AG08395 (cell line): ENCODE data around the gene USP30.
A peak's percentile ranks its signal among the peaks of the same experiment; 100 is the strongest.
"Not testable (repeated sequence)": the region's sequence is repeated elsewhere in the genome, so short reads cannot be mapped to it uniquely, and the experiment has no call there.

Source experiments
- DNase-seq: peaks from one replicate; pipeline ENCODE4 v3.0.0; 2012; ENCODE audit warnings: mixed read lengths, low spot score

USP30 gene, protein sequence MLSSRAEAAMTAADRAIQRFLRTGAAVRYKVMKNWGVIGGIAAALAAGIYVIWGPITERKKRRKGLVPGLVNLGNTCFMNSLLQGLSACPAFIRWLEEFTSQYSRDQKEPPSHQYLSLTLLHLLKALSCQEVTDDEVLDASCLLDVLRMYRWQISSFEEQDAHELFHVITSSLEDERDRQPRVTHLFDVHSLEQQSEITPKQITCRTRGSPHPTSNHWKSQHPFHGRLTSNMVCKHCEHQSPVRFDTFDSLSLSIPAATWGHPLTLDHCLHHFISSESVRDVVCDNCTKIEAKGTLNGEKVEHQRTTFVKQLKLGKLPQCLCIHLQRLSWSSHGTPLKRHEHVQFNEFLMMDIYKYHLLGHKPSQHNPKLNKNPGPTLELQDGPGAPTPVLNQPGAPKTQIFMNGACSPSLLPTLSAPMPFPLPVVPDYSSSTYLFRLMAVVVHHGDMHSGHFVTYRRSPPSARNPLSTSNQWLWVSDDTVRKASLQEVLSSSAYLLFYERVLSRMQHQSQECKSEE

DNA sequence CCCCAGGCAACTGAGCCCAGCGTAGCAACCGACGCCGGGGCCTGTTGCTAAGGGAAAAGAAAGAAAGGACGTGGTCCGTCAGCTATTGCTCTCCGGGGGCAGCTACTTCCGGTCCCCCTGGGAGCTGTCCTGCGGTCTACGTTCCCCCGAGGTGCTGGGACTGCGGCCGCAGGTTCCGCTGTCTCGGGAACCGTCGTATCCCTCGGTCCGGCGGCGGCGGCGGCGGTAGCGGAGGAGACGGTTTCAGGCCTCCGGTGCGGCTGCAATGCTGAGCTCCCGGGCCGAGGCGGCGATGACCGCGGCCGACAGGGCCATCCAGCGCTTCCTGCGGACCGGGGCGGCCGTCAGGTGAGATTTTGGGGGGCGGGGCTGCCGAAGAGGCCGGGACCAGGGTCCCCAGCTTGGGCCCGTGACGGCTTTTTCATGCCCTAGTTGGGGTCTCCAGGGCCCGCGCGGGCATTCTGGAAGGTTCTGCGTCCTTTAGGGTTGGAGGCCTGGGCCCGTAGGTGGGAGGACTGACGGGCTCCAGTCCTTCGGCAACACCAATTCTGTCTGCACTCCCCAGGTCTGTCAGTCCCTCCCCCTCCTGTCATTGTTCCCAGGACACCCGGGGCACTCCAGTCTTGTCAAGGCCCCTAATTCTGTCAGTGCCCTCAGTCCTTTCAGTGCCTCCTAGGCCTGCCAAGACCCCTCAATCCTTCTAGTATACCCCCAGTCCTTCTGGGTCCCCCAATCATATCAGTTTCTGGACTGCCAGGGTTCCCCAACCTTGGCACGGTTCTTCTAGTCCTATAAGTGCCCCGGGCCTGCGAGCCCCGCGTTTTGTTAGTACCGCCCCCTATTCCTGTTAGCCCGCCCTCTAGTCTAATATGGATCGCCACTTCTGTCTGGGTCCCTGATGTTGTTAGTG, at the start of gene USP30:
TSS of gene USP30 (plus strand) at position 163 of the 910 bp plus-strand sequence. CDS start at position 266, 103 bp downstream.
- peak; percentile 97 for DNase-seq

DNA sequence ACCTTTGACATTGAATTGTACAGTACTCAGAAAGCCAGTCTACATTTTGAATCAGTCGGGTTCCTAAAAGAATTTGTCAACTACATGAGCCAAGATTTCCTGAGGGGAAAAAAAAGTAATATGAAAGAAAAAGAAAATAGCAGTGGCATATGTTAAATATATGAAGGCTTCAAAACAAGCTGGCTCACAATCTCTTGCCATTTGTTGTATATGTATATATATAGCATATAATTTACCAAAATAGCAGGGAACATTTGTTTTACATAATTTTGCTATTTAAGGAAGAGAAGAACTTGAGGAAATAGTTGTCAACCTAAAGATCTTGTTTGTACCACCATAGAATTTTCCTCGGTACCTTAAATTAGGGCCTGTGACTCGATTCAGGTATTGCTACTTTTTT, 48.4 kb upstream of the USP30 start:
- no peak for DNase-seq

DNA sequence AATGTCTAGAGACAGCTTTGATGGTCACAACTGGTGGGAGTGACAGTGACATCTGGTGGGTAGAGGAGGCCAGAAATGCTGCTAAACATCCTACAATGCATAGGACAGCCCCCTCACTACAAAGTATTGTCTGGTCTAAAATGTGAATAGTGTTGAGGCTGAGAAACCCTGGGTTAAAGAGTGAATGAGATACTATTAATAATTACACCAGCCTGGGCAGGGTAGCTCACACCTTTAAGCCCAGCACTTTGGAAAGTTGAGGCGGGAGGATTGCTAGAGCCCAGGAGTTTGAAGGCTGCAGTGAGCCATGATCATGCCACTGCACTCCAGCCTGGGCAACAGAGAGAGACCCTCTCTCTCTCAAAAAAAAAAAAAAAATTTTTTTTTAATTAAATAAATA, 42.6 kb upstream of the USP30 start:
- no peak for DNase-seq

DNA sequence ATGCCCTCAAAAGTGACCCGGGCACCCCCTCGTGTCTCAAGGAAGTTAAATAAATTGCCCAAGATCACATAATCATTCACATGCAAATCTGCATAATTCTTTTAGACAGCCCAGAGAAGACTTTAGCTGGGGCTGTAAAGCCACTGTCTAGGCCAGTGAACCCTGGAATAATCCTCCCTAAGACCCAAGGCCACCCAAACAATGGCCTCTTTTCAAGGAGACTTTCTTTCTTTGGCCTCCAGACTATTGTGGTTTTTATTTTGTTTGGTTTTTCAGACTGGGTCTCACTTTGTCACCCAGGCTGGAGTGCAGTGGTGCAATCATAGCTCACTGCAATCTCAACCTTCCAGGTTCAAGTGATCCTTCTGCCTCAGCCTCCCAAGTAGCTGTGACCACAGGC, 42.1 kb upstream of the USP30 start:
- DNase-seq = no peak

DNA sequence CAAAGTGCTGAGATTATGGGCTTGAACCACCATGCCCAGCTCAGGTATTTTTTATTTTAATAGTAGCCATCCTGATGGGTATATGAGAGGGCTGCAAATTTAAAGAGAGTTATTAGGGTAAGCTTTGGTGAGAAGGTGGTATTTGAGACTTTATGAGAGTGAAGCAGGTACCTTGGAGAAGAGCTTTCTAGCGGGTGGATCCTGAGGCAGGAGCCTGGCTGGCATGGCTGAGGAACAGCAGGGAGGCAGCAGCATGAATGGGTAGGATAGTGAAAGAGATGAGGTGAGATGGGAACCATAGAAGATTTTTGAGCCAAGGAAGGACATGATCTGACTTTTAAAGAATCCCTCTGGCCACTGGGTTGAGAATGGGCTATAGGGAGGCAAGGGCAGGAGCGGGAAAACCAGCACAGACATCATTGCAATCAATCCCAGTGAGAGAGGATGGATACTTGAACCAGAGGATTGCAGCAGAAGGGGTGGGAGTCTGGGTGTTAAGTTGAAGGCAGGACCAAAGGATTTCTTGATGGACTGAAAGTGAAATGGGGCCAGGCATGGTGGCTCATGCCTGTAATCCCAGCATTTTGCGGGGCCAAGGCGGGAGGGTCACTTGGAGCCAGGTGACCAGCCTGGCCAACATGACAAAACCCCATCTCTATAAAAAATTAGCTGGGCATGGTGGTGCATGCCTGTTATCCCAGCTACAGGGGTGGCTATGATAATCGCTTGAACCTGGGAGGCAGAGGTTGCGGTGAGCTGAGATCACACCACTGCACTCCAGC, 37.2 kb upstream of the USP30 start:
- no peak for DNase-seq

DNA sequence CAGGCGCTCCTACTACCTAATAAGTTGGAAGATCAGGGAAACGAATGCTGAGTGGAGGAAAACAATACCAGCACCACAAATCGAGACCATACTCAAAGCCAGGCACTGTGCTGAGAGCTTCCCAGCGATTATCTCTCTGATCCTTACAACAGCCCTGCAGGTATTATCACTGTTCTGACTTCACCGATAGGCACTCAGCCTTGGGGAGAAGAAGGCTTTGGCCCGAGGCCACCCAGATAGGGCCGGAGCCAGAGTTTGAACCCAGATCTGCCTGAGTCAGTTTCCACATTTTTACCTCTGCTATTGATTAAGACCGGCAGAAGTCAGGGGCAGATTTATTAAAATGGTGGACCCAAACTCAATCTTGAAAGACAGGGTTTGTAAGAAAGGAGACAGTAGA, 36.4 kb upstream of the USP30 start:
- DNase-seq = no peak

DNA sequence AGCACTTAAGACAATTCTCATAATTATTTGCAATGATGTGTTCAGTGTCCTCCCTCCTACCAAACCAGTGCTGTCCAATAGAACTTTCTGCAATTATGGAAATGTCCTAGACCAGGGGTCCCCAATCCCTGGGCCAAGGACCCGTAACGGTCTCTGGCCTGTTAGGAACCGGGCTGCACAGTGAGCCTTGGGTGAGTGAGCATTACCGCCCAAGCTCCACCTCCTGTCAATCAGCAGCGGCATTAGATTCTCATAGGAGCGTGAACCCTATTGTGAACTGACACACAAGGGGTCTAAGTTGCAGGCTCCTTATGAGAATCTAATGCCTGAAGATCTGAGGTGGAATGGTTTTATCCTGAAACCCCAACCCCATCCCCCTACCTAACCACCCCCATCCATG, 35.4 kb upstream of the USP30 start:
- DNase-seq = no peak

DNA sequence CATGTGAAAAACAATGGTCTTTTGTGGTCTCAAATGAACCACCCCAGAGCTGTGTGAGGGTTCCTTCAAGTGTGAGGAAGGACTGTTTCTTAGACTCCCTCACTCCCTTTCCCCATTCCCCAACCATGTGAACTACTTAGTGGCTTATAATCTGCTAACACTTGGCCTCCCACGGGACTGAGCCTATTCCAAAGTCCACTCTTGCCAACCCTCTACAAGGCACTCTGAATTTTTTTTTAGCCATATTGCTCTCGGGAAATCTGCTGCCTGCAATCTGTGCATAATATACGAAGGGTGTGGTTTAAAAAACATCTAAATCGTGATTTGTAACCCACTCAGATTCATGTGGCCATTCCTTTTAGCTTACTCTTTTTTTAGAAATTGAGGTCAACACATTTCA, 34.1 kb upstream of the USP30 start:
- DNase-seq = no peak

DNA sequence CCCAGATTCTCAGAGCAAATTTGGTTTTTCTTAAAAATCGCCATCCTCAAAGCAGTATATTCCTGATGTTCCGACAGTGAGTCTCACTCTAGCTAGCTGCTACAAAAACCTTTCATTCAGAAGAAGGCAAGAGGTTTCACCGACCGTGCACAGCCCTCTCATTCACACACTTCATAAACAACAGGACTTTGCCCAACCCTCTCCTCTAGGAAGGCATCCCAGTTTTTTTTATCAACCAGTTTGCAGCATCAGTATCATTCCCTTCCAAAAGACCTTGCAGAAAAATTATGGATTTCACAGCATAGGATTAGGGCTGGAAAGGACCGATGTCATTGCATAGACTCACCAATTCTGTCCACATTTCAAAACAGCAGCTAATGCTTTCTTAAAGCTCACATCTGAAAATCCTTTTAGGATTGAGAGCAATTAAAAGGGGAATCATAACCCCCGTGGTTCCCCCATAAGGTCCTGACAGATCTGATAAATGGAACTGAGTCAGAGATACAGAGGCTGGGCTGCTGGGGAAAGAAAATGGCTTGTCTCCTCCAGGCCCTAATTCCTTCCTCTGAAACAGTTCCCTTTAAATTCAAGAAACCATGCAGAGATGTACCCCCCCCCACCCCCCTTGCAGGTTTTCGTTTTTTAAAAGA, 32.1 kb upstream of the USP30 start:
- DNase-seq = no peak

DNA sequence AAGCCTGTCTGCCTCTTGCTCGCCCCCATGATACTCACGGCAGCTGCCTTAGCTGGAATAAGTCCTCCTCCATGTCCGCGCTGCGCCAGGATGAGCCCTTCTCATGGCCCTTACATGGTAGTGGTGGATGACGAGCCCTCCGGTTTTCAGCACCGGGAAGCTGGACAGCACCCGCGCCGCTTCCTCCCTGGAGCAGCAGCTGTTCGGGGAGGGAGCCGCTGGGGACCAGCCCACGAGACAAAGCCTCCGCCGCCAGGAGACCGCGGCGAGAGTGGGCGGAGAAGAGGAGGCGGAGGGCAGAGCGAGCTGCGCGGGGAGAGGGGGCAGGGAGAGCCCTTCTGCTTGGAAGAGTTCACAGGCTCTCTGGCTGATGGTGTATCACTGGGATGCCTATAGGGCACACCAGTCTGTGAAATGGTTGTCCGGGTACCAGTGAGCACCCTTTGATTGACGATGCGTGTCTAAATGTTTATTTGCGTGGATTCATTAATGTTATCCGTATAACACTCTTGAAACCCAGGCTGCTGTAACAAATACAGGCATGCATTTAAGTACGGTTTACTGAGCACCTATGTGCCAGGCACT, 31.5 kb upstream of the USP30 start, which contains the start of gene SVOP:
TSS of gene SVOP (minus strand) at position 273 of the 585 bp plus-strand sequence. CDS start at position 73, 200 bp downstream.
- peak; percentile 88 for DNase-seq

DNA sequence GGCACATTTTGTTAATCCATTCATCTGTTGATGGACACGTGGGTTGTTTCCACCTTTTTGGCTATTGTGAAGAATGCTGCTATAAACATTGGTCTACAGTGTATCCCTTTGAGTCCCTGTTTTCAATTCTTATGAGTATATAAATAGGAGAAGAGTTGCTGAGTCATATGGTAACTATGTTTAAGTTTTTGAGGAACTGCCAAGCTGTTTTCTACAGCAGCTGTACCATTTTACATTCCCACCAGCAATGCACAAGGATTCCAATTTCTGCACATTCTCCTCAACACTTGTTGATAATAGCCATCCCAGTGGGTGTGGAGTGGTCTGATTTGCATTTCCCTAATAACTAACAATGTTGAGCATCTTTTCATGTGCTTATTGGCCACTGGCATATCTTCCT, 24.6 kb upstream of the USP30 start:
- DNase-seq = no peak

DNA sequence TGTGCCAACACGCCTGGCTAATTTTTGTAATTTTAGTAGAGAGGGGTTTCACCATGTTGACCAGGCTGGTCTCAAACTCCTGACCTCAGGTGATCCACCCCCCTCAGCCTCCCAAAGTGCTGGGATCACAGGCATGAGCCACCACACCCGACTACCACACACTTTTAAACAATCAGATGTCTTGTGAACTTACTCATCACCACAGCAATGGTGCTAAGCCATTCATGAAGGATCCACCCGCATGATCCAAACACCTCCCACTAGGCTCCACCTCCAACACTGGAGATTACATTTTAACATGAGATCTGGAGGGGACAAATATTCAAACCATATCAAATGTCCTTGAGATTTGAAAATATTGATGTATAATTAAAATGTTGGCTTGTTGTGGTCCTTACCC, 23.8 kb upstream of the USP30 start:
- DNase-seq = not testable (repeated sequence)

DNA sequence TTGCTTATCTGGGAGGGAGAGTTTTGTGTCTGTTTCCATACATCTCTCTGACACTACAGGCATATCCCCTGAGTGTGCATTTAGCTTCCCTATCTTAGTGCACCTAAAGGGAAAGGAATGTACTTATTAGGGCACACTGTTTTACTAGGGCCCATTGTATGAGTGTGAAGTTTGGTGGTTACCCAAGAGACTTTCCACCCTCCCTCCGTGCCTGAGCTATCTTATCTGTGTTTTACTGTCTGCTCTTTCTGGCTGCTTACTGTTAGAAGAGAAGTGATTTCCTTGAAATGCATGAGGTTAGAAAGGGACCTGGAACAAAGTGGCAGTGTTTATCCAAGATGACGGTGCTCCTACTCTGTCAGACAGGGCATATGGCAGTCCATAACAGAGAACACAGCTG, 23.0 kb upstream of the USP30 start:
- no peak for DNase-seq

DNA sequence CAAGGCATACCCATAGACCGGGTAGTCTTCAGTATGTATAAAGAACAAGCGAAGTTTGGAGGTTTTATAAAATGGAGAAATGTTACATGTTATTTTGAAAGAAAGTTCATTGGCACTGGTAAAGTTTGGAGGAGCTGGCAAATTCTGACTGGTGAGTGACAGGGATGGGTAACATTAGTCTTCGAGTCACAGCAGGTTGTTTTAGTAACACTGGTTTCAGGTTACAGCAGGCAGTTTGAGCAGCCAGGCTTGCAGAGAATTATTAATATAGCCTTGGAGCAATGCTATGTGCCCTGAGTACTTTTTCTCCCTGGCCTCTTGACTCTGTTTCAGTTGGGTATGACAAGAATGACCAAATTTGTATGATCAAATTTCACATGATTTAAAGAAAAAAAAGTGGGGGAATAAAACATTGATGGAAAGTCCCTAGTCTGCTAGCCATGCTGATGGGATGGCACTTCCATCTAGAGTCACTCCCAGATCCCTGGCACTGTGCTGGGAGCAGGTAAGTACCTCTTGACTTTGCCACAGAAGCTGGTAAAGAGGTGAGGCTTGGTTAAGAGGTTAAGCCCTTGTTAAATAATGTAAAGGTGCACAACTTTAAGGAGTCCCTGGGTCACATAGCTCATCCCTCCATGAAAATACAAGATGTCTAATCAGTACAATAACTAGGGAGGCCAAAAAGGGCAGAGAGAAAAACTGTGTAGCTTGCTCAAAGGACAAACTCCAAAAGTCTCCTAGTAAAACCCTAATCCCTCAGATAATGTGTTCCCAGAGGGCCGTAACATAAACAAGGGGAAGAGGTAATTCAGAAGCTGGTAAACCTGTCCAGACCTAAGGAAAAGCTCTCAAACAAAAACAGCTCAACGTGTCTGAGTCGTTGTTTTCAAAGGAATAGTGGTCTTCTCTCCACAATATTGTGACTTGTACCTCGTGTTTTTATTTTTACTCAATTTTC, 18.9 kb upstream of the USP30 start:
- DNase-seq = no peak

DNA sequence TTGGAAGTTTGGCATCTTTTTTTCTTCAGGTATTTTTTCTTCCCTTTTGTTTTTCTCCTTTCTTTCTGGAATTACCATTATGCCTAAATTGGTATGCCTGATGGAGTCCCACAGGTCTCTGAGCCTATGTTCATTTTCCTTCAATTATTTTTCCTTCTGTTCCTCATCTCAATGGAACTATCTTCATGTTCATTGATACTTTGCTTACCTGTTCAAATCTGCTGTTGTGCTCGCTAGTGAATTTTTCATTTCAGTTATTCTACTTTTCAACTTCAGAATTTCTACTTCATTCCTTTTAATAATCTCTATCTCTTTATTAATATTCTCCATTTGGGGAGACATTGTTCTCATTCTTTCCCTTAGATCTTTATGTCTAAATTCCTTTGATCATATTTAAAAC, 15.4 kb upstream of the USP30 start:
- no peak for DNase-seq

DNA sequence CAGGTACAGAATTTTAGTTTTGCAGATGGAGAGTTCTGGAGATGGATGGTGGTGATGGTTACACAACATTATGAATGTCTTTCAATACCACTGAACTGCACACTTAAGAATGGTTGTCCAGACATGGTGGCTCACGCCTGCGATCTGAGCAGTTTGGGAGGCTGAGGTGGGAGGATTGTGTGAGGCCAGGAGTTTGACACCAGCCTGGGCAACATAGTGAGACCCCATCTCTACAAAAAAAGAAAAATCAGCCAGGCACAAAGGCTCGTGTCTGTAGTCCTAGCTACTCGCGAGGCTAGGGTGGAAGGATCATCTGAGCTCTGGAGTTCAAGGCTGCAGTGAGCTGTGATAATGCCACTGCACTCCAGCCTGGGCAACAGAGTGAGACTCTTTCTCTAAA, 8.1 kb upstream of the USP30 start:
- no peak for DNase-seq

DNA sequence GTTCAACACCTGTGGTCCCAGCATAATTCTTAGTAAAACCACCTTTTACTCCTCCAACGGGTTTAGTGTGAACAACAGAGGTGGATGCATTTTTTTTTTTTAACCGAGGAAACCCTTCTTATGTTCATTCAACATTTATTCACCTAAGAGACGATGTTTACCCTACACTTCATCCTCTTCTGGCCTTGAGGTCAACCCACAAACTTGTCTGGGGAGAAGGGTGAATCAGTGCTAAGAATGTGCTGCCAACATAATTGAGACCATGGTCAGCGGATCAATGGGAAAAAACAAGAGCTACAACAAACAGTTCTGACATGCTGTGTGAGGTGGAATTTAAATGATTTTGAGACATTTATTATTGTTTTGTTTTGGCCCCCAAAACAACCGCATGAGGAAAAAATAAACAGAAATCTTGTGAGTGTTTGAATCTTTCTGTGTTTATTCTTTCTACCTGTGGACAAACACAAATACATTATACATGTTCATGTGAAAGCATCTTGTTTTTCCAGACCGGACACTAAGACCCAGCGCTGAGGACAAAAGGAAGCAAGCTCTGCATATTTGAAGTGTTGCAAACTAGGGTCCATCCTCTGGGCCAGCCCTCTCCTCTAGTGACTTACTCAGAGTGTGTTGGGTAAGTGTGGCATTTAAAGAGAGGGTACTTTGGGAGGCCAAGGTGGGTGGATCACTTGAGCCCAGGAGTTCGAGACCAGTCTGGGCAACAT, 5.1 kb upstream of the USP30 start:
- DNase-seq = no peak

DNA sequence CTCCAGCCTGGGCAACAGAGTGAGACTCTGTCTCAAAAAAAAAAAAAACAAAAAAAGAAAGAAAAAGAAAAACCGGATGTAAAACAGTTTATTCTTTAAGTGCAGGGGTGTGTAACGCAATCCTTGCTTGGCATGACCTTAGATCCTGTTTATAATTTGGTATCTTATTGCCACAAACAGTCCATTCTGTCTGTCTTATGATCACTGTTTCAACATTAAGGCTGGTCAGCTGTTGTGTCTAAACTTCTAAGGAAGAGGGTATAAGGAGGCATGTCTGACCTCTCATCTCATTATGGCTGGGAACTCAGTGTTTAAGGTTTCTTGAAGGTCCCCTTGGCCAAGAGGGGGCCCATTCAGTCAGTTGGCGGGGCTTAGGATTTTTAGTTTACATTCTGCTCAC, 3.7 kb upstream of the USP30 start:
- not testable (repeated sequence) for DNase-seq

DNA sequence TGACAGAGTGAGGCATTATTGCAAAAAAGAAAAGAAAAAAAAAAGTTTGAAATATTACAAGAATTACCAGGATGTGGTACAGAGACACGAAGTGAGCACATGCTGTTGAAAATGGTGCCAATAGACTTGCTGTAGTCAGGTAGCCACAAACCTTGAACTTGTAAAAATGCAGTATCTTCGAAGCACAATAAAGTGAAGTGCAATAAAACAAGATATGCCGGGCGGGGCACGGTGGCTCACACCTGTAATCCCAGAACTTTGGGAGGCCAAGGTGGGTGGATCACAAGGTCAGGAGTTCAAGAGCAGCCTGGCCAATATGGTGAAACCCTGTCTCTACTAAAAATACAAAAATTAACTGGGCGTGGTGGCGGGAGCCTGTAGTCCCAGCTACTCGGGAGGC, 2.6 kb upstream of the USP30 start:
- not testable (repeated sequence) for DNase-seq
